NCI-H1436 treated with DMSO at 0.1 percent for 48 hours (cell line): ENCODE data around the gene C9orf43.
A peak's percentile ranks its signal among the peaks of the same experiment; 100 is the strongest.
"Not testable (repeated sequence)": the region's sequence is repeated elsewhere in the genome, so short reads cannot be mapped to it uniquely, and the experiment has no call there.

Experiments used
- DNase-seq: peaks from one replicate; lab custom pipeline; 2025; lab: John Stamatoyannopoulos, UW

Gene C9orf43

GRCh38 chr9:113381441-113381840 lies 29.1 kb upstream of the C9orf43 start:
- DNase-seq, result not testable (repeated sequence)

- DNase-seq, result no peak
Measured at GRCh38 chr9:113381909-113382411, 28.6 kb upstream of the C9orf43 start.

- DNase-seq, result no peak
Measured at GRCh38 chr9:113386571-113387393, 23.8 kb upstream of the C9orf43 start.

- DNase-seq, result no peak
Measured at GRCh38 chr9:113387560-113388230, 22.9 kb upstream of the C9orf43 start.

- no peak for DNase-seq
Measured at GRCh38 chr9:113388833-113389232, 21.7 kb upstream of the C9orf43 start.

GRCh38 chr9:113389451-113389850 lies 21.1 kb upstream of the C9orf43 start:
- no peak for DNase-seq

- no peak for DNase-seq
Measured at GRCh38 chr9:113390192-113390960, 20.2 kb upstream of the C9orf43 start.

- no peak for DNase-seq
Measured at GRCh38 chr9:113391917-113392316, 18.6 kb upstream of the C9orf43 start.

- no peak for DNase-seq
Measured at GRCh38 chr9:113393281-113393680, 17.3 kb upstream of the C9orf43 start.

GRCh38 chr9:113395000-113395861 lies 15.3 kb upstream of the C9orf43 start:
- DNase-seq, result no peak

GRCh38 chr9:113397203-113397631 lies 13.3 kb upstream of the C9orf43 start:
- no peak for DNase-seq

GRCh38 chr9:113398796-113399195 lies 11.8 kb upstream of the C9orf43 start:
- no peak for DNase-seq

GRCh38 chr9:113399646-113400200 lies 10.8 kb upstream of the C9orf43 start:
- DNase-seq, result no peak

GRCh38 chr9:113401027-113401792 lies 9.3 kb upstream of the C9orf43 start, which contains the start of gene ALAD:
TSS of gene ALAD (minus strand) at chr9:113401284. CDS start at chr9:113393559, 7,725 bp downstream.
- peak; percentile 92 for DNase-seq

GRCh38 chr9:113403646-113404045 lies 6.9 kb upstream of the C9orf43 start:
- no peak for DNase-seq

GRCh38 chr9:113406353-113406752 lies 4.2 kb upstream of the C9orf43 start:
- DNase-seq, result not testable (repeated sequence)

GRCh38 chr9:113406873-113407511 lies 3.6 kb upstream of the C9orf43 start:
- DNase-seq, result not testable (repeated sequence)

- DNase-seq, result no peak
Measured at GRCh38 chr9:113409481-113409880, 1.1 kb upstream of the C9orf43 start.

- no peak for DNase-seq
Measured at GRCh38 chr9:113409883-113410206, 702 bp upstream of the C9orf43 start.
